Left lung (tissue), 14 donors: ENCODE data around the gene TMEM218. TPM values are rescaled to one million over a fixed set of nuclear protein-coding genes. Genes with fewer than 3 reads are reported as not detected.

Experiments used
- ATAC-seq: fragments of 200-7000 bp; cut with Tn5 transposase; one replicate; pipeline ENCODE4 v1.9.1; 2020; ENCODE audit warnings: moderate library complexity
- DNase-seq, 4 donors: peaks; one replicate each; pipeline ENCODE4 v3.0.0-alpha.2; 2013 to 2020
- H3K27ac ChIP-seq, 2 donors: fragments of 200-600 bp; sonication (generic) in 1 of 2; one replicate each; pipeline versions ENCODE4 v1.5.0 to v1.8.0; 2020 to 2021
- H3K27me3 ChIP-seq, 2 donors: fragments of 200-600 bp; sonication (generic) in 1 of 2; one replicate each; pipeline versions ENCODE4 v1.5.0 to v1.8.0; 2020 to 2021
- H3K36me3 ChIP-seq, 2 donors: fragments of 200-600 bp; sonication (generic) in 1 of 2; one replicate each; pipeline versions ENCODE4 v1.5.0 to v1.8.0; 2020 to 2021
- H3K4me1 ChIP-seq, 2 donors: fragments of 200-600 bp; one replicate each; pipeline ENCODE4 v1.8.0; 2021
- H3K4me3 ChIP-seq, 2 donors: fragments of 200-600 bp; sonication (generic) in 1 of 2; one replicate each; pipeline versions ENCODE4 v1.5.0 to v1.8.0; 2020 to 2021; ENCODE audit warnings: mild to moderate bottlenecking in 1 of 2
- H3K9me3 ChIP-seq, 2 donors: fragments of 200-600 bp; sonication (generic) in 1 of 2; one replicate each; pipeline versions ENCODE4 v1.5.0 to v1.8.0; 2020 to 2021
- CTCF ChIP-seq, 2 donors: fragments of 200-600 bp; sonication (generic) in 1 of 2; IDR thresholded peaks; one replicate each; pipeline versions ENCODE4 v1.5.0 to v1.8.0; 2021; ENCODE audit warnings: antibody characterized with exemption in 2 of 2
- intact Hi-C, 2 donors: fragments of 100-400 bp; cut with DNase I; formaldehyde crosslinking; loops; one replicate each; pipeline versions ENCODE4 v1.11.2 to v1.14.2; 2022
- long read RNA-seq, 12 donors: library from polyadenylated mRNA in 2 of 12; unstranded in 2 of 12; transcript quantifications; one replicate each; pipeline ENCODE4 v2.0.0 and lab custom pipeline, GENCODE V29; 2019 to 2026
- polyA plus RNA-seq, 6 donors: library from polyadenylated mRNA; unstranded; fragments of 120-200 nt; gene quantifications; one replicate each; pipeline ENCODE4 v1.2.1, GENCODE V29; 2013; ENCODE audit not compliant: insufficient read length in 6 of 6
- total RNA-seq, 2 donors: library from RNA; stranded (reverse); fragmentation: NEBNext Ultra II Directional; extraction: Animal tissue kit (Norgen Biotek cat#: 25700); gene quantifications; one replicate each; pipeline ENCODE4 v1.2.1, GENCODE V29; 2021
- donor health status: DM: no; HTN: yes; CAD: no.
- donor health status: DM: no; HTN: no; CAD: no.

The TMEM218 gene
- total RNA-seq, result 10 to 100 TPM; 19.9 to 28.1 TPM
- 10 to 100 TPM; 51.6 to 58.7 (median 53.6) TPM for polyA plus RNA-seq
- long read RNA-seq, donor 1, full-length matches to known transcripts, result 7 of 16 reads
- long read RNA-seq, donor 1, partial matches to known transcripts, result 9 of 16 reads
- long read RNA-seq, donor 1, other reads (novel, unspliced or antisense), result 0 of 16 reads
- long read RNA-seq, donor 2, full-length matches to known transcripts, result 6 of 6 reads
- long read RNA-seq, donor 2, partial matches to known transcripts, result 0 of 6 reads
- long read RNA-seq, donor 2, other reads (novel, unspliced or antisense), result 0 of 6 reads
- long read RNA-seq, donor 3, full-length matches to known transcripts, result 3 of 3 reads
- long read RNA-seq, donor 3, partial matches to known transcripts, result 0 of 3 reads
- long read RNA-seq, donor 3, other reads (novel, unspliced or antisense), result 0 of 3 reads
- long read RNA-seq, donor 4, full-length matches to known transcripts, result 3 of 15 reads
- long read RNA-seq, donor 4, partial matches to known transcripts, result 2 of 15 reads
- long read RNA-seq, donor 4, other reads (novel, unspliced or antisense), result 10 of 15 reads
- long read RNA-seq, donor 5, full-length matches to known transcripts, result 3 of 3 reads
- long read RNA-seq, donor 5, partial matches to known transcripts, result 0 of 3 reads
- long read RNA-seq, donor 5, other reads (novel, unspliced or antisense), result 0 of 3 reads
- long read RNA-seq, donor 6, partial matches to known transcripts, result 0 of 1 reads
- long read RNA-seq, donor 6, other reads (novel, unspliced or antisense), result 0 of 1 reads
- long read RNA-seq, donor 7, full-length matches to known transcripts, result 3 of 3 reads
- long read RNA-seq, donor 7, partial matches to known transcripts, result 0 of 3 reads
- long read RNA-seq, donor 7, other reads (novel, unspliced or antisense), result 0 of 3 reads
- long read RNA-seq, donor 8, full-length matches to known transcripts, result 3 of 9 reads
- long read RNA-seq, donor 8, partial matches to known transcripts, result 6 of 9 reads
- long read RNA-seq, donor 8, other reads (novel, unspliced or antisense), result 0 of 9 reads
- long read RNA-seq, donor 9, result 0 reads
- long read RNA-seq, donor 10, partial matches to known transcripts, result 1 of 28 reads
- long read RNA-seq, donor 10, other reads (novel, unspliced or antisense), result 21 of 28 reads
- long read RNA-seq, donor 11, full-length matches to known transcripts, result 7 of 7 reads
- long read RNA-seq, donor 11, partial matches to known transcripts, result 0 of 7 reads
- long read RNA-seq, donor 11, other reads (novel, unspliced or antisense), result 0 of 7 reads
- long read RNA-seq, donor 12, full-length matches to known transcripts, result 3 of 8 reads
- long read RNA-seq, donor 12, partial matches to known transcripts, result 0 of 8 reads
- long read RNA-seq, donor 12, other reads (novel, unspliced or antisense), result 5 of 8 reads

- Histone ChIP-seq H3K27ac (peak within 1 kb of the TSS; percentile 80 to 87), H3K9me3 (peaks cover 0 to 2% of the 10 kb centered on the region in 2 donors), H3K36me3 (no peaks in the 10 kb centered on the region), H3K27me3 (no peaks in the 10 kb centered on the region), H3K4me1 (peaks cover 0 to 18% of the 10 kb centered on the region in 2 donors), H3K4me3 (peak within 1 kb of the TSS; percentile 58 to 75)
- no peak for TF ChIP-seq CTCF (IDR thresholded peaks at IDR 0.05)
- DNase-seq (peak; percentile 98 to 100 (median 99)), ATAC-seq (peak; percentile 100)
- intact Hi-C loops, result no loop called here
Measured at GRCh38 chr11:125111343-125112207, at the start of gene TMEM218. TSS of gene TMEM218 (minus strand) at chr11:125111626. CDS start at chr11:125102241, 9,385 bp downstream.

GRCh38 chr11:125157953-125158680 lies 46.7 kb upstream of the TMEM218 start:
- intact Hi-C loops, result no loop called here
- no peaks in the 10 kb centered on the region for H3K4me1 ChIP-seq
- H3K9me3 ChIP-seq, result no peaks in the 10 kb centered on the region
- no peak for TF ChIP-seq CTCF (IDR thresholded peaks at IDR 0.05)
- no peak overlapping the region for H3K4me3 ChIP-seq
- no peak overlapping the region for H3K27ac ChIP-seq
- DNase-seq (no peak), ATAC-seq (no peak)
- H3K27me3 ChIP-seq, result peaks cover under 1 to 9% of the 10 kb centered on the region in 2 donors
- H3K36me3 ChIP-seq, result no peaks in the 10 kb centered on the region

- no peaks in the 10 kb centered on the region for H3K36me3 ChIP-seq
- H3K27me3 ChIP-seq, result no peaks in the 10 kb centered on the region
- no peaks in the 10 kb centered on the region for H3K4me1 ChIP-seq
- H3K4me3 ChIP-seq, result no peak overlapping the region
- intact Hi-C loops, result no loop called here
- no peak for TF ChIP-seq CTCF (IDR thresholded peaks at IDR 0.05)
- H3K27ac ChIP-seq, result no peak overlapping the region
- no peak for ATAC-seq
- H3K9me3 ChIP-seq, result no peaks in the 10 kb centered on the region
- DNase-seq, result no peak
Measured at GRCh38 chr11:125157118-125157733, 45.8 kb upstream of the TMEM218 start.
